Retinal pigment epithelial cell (primary cell): Measurements from ENCODE around the gene RBMS3.

Experiments used
- DNase-seq: peaks from one replicate; pipeline ENCODE4 v3.0.0-alpha.2; 2010; ENCODE audit warnings: low read depth
- H3K4me3 ChIP-seq: 2 replicates; pipeline ENCODE4 v1.5.1; 2011; ENCODE audit warnings: mild to moderate bottlenecking, low read length, control low read depth, moderate library complexity
- CTCF ChIP-seq: conservative IDR thresholded peaks from 2 replicates; pipeline ENCODE4 v1.5.1; 2011; ENCODE audit warnings: low read depth, low read length, control low read depth, inconsistent platforms

The RBMS3 gene

GRCh38 chr3:29534006-29534405, 253.1 kb downstream of the RBMS3 start:
- no peak overlapping the region for H3K4me3 ChIP-seq
- TF ChIP-seq CTCF = no peak
- DNase-seq = no peak

DNA sequence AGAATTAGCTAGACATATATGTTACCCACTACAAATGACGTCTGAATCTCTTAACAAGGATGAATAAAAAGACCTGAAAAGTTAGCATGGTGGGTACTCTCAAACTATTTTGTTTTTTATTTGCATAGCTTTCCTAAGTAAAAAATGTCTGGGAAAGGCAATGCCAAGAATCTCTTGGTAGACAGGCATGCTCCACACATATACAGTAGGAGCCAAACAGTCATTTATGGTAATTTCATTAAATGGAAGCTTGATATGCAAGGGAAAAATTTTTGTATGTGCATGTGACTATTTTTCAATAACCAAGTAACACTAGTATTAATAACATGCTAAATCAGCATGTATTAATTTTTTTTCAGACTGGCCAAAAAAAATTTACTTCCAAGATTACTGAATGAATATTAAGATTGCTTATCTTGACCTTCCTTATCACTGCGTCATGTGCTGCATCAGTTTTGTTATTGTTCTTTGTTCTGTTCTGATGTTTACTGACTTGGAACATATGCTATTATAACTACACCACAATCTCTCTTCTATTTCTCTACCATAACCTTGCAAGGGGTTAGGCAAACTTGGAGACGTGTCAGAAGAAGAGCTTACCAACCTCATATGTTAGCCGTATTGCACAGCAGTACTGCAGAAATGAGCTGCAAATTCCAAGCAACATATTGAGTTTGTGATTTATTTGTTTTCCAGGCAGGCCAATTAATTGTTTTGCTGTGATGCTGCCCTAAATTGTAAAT, 255.3 kb downstream of the RBMS3 start:
- H3K4me3 ChIP-seq = no peak overlapping the region
- no peak for TF ChIP-seq CTCF
- DNase-seq = no peak

GRCh38 chr3:29537889-29538609, 257.2 kb downstream of the RBMS3 start:
- H3K4me3 ChIP-seq = no peak overlapping the region
- no peak for DNase-seq
- TF ChIP-seq CTCF = no peak

DNA sequence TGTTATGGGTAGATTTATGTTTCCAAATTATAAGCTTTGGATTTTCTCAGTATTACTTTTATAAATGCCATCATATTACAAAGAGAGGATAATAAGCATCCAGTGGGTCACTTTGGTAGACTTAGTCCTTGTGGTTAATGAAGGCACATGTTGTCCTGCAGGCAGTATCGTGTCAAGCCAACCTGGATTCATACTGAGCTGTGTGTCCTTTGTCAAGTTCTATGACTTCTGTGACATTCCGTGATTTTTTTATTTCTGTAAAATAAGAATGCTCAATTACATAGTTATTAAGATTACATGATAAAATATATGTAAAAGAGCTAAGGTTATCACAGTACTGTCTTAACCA, 257.7 kb downstream of the RBMS3 start:
- DNase-seq = no peak
- H3K4me3 ChIP-seq = no peak overlapping the region
- TF ChIP-seq CTCF = no peak

DNA sequence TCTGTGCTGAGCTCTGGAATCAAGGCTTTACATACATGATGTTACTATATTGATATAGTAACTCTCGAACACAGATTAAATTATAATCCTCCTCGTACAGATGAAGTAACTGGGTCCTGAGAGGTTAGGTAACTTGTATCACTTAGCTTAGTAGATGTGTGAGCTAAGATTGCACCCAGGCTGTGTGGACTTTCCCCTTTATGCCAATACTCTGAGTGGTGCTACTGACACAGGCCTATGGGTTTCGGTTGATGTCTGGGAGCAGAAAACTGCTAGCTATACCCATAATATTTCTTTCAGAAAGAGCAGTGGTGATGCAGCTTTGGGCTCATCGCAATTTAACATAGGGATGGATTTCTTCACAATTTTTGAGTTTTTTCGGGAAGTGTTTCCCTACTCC, 259.7 kb downstream of the RBMS3 start:
- DNase-seq = no peak
- no peak overlapping the region for H3K4me3 ChIP-seq
- TF ChIP-seq CTCF = no peak

- H3K4me3 ChIP-seq = no peak overlapping the region
- no peak for TF ChIP-seq CTCF
- DNase-seq = no peak
Measured at GRCh38 chr3:29544701-29545363, 264.0 kb downstream of the RBMS3 start.

GRCh38 chr3:29545615-29546014, 264.7 kb downstream of the RBMS3 start:
- TF ChIP-seq CTCF = no peak
- no peak overlapping the region for H3K4me3 ChIP-seq
- DNase-seq = no peak
